Middle frontal gyrus (tissue), 1 donor: ENCODE results near the gene SKAP1.
"Not testable (repeated sequence)": the region's sequence is repeated elsewhere in the genome, so short reads cannot be mapped to it uniquely, and the experiment has no call there.

Source experiments
- DNase-seq: peaks from one replicate; pipeline ENCODE4 v3.0.0-alpha.2; 2015; ENCODE audit warnings: low spot score; ENCODE audit errors: extremely low spot score

The SKAP1 gene

DNA sequence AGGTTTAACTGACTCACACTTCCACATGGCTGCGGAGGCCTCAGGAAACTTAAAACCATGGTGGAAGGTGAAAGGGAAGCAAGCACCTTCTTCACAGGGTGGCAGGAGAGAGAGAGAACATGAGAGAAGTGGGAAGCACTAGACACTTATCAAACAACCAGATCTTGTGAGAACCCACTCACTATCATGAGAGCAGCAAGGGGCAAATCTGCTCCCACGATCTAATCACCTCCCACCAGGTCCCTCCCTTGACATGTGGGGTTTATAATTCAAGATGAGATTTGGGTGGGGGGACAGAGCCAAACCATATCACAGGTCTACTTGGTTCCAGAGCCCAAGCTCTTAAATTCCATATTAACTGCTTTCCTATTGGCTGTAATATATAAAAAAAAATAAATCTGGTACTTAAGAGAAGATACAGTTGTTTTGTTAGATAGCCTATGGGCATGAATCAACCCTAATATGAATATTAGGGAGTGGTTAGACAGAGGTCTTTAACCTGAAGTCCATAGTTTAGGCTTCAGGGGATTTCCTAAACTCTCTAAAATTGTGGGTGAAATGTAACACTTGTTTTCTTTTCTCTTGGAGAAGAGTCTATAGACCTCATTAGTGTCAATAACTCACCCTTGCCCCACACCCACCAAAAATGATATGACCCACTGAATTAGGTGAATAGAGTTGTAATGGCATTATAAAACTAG, 56.7 kb downstream of the SKAP1 start:
- no peak for DNase-seq

DNA sequence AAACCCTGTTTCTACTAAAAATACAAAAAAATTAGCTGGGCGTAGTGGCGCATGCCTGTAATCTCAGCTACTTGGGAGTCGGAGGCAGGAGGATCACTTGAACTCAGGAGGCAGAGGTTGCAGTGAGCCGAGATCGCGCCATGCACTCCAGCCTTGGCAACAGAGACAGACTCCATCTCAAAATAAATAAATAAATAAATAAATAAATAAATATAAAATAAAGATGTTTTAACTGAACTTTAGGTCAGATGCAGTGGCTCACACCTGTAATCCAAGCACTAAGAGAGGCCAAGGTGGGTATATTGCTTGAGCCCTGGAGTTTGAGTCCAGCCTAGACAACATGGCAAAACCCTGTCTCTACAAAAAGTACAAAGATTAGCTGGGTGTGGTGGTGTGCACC, 61.0 kb downstream of the SKAP1 start:
- DNase-seq = not testable (repeated sequence)

DNA sequence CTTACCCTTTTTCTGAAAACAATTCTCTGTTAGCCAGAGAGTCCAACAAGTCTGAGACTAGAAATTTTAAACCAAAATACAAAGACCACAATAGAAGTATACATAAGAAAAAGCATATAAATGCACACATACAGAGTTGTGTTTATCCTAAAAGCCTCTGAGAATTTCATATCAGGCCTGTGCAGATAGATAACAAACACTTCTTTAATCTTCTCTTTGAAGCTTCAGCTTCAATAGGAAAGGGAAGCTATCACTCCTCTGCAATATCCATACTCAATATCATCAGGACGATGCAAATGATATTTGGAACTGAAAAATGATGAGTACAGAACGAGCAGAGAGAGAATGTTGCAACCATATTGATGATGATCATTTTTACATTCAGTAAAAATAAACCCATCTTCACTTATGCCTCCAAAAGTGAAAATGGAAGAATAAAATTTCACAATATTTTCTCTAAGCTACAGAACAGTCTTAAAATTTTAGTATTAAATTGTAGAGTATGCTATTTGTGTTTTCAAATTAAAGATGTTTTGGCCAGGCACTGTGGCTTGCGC, 61.6 kb downstream of the SKAP1 start:
- DNase-seq = no peak

DNA sequence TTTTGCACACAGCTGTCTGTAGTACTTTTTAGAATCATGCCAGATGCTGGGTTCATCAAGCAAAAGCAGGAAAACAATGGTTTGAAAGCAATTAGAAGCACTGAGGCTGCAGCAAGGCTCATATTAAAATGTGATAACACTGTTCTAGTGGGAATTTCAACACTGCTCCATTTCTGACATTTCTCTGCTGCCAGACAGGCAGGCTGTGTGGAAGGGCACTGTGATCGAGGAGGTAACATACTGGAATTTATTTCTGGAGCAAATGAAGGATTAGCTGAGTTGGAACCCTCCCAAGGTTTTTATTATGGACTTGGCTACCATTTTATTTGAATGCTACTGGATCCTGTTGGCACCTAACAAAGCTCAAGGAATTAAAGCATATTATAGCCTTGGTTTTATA, 66.9 kb downstream of the SKAP1 start:
- no peak for DNase-seq

DNA sequence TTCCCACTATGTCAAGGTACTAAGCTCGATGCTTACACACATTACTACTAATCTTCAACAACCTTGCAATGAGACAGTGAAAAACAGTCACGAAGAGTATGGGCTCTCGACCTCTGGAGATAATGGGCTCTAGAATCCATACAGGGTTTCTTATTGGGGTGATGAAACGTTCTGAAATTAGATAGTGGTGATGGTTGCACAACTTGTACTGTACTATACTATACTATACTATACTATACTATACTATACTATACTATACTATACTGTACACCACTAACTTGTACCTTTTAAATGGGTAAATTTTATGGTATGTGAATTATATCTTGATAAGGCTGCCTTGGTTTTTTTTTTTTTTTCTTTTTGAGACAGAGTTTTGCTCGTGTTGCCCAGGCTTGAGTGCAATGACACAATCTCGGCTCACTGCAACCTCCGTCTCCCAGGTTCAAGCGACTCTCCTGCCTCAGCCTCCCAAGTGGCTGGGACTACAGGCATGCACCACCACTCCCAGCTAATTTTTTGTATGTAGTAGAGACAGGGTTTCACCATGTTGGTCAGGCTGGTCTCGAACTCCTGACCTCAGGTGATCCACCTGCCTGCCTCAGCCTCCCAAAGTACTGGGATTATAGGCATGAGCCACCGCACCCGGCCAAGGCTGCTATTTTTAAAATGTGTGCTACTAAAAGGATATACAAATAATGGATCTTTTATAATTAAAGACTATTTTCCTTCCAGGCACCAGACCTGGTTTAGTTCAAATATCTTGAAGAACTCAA, 69.0 kb downstream of the SKAP1 start:
- DNase-seq = not testable (repeated sequence)

DNA sequence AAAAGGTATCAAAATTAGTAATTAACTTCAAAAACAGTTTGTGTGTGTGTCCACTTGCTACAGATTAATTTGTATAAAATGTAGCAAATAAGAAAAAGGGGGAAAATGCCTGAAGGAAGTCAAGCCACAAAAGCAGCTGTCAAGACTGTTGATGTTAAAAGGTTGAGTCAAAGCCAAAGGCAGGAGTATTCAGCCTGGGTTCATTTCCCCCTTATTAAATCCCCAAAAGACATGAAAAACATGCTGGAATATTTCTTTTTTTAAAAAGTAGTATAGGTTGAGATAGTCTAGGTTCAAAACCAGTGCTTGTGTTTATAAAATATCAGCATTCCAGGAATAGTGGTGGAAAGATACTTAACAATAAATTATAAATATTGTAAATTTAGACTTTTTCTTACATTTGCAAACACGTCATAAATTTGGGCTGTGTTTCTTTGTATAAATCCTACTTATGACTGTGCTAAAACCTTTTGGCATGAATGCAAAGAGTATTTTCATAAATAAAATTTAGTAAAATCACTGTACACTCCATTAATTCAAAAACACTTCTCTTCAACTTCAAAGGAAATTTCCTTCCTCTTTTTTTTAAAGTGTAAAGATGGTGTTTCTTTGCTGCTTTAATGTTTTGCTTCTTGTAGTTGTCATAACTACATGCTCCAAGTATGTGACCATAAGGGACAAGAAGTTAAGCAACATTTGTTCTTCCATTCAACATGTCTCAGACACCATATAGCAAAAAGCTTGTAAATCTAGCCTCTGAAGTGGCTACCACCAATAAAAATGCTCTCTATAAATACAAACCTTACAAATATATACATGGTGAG, 72.0 kb downstream of the SKAP1 start:
- DNase-seq = no peak

DNA sequence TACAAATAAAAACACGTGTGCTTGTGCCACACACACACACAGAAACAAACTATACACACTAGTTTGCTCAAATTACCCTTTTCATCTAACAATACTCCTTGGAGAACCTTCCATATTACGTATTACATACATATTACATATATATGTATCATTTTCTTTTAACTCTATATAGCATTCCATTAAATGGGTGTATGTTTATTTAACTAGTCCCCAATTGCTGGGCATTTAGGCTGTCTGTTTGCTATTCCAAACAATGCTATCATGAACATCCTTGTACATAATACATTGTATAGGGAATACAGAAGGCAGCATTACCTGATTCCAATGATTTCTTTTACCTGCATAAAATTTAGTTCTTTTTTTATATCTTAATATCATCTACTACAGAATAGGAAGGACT, 73.1 kb downstream of the SKAP1 start:
- DNase-seq = no peak

DNA sequence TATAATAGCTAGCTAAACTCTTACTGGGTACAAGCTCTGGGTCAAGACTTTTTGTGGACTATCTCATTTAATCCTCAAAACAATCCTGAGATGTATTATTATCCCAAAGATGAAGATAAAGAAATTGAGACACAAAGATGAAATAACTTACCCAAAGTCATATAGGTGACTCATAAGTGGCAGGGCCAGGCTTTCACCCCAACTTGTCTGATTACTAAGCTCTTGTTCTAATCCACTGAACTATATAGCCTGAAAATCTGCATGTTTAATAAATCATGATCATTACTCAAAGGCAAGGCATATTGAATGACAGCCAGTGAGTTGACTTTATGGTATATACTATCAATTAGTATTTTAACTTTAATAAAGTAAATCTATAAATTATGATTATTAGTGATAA, 77.4 kb downstream of the SKAP1 start:
- DNase-seq = no peak

DNA sequence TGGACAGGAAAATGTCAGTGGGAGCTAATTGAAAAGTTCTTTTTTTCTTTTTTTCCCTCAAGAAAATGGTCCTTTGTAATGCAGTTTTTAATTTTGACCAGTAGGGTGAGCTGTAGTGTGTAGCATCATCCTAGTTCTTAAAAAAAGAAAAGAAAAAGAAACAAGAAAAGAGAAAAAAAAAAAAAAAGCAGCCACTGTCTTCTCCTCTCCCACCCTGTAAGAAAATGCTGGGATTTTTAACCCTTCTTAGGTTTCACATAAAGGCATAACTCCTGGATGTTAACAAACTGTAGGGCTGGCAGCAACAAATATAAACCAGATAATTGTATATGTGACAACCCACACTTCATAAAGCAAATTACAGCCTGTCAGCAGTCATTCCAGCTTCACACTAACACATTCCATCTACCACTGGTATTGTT, 78.1 kb downstream of the SKAP1 start:
- DNase-seq = no peak

DNA sequence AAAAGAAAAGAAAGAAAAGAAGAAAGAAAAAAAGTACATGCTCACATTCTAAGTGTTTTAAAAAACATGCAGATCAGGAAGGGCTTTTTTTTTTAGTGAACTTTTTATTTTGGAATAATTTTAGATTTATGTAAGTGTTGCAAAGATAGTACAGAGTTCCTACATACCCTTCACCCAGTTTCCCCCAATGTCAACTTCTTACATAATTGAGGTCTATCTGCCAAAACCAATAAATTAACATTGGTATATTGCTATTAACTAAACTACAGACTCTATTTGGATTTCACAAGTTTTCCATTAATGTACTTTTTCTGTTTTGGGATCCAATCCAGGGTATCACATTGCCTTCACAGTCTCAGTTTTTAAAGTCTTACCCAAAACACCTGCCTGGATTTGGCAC, 81.7 kb downstream of the SKAP1 start:
- no peak for DNase-seq

DNA sequence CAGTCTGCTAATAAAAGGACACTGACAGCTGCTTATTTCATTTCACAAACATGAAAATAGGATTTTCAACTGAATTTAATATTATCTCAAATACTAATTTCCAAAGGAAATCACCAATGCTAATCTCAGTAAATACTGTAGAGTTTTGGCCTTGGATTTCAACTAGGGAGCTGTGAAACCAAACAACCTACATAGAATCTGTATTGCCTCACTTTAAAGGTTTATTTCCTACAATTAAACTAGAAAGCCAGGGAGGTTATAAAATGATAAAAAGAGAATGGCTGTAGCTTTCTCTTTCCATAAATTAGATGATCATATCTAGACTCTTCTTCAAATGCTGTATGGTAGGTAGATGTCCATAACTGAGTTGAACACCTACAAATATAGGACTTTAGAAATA, 82.8 kb downstream of the SKAP1 start:
- no peak for DNase-seq

DNA sequence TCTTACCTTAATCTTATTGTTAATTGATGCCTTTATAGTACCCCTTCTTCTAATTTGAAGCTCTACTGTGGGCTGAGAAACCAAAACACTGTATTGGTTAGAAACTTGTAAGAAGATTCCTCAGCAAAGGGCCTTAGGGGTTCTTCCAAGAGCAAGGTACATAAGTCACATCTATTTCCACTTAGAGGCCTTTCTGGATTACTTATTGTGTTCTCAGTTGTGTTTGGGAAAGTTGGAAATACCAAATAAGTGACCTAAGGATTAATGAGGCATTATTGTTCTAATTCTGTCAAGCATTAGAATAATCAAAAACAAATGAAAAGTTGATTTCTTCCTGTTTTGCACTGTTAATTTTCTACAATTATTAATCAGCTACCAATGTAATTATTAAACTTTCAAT, 85.8 kb downstream of the SKAP1 start:
- DNase-seq = no peak

DNA sequence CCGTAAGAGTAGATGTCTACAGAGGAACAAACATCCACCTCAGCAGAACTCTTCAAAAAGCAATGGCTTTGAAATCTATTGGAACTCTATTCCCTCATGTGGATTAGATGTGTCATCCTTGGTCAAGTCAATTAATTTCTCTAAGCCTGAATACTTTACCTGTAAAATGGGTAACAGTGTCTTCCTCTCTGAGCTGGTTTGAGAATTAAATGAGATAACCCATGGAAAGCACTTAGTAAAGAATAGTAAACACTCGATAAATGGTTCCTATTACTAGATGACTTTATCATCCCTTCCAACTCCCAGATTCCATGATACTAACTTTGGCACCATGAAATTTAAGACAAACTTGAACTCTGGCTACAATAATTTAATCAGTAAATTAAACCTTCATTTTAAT, 89.1 kb downstream of the SKAP1 start:
- no peak for DNase-seq

DNA sequence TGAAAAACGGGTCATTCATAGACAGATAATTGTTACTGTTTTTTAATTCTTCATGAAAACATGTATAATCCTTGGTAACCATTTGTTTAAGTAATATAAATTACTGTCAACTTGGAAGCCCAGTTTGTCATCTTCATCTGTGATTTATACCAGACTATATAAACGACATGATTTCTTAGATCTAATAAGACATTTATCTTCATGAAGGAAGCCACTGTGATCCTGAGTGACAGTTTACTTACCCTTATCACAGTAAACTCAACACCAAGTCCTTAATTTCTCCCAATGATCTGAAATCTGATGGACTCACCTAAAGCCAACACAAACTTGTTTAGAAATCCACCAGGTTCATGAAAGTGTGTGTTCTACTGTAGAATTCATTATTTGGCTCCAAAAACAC, 91.3 kb downstream of the SKAP1 start:
- no peak for DNase-seq

DNA sequence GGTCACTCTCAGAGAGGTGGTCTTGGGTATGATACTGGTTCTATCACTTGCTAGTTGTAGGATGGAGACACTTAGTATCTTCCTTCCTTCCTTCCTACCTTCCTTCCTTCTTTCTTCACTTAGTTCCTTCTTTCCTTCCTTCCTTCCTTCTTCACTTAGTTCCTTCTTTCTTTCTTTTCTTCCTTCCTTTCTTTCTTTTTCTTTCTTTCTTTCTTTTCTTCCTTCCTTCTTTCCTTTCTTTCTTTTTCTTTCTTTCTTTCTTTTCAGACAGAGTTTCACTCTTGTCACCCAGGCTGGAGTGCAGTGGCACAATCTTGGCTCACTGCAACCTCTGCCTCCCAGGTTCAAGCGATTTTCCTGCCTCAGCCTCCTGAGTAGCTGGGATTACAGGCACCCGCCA, 92.1 kb downstream of the SKAP1 start:
- not testable (repeated sequence) for DNase-seq

DNA sequence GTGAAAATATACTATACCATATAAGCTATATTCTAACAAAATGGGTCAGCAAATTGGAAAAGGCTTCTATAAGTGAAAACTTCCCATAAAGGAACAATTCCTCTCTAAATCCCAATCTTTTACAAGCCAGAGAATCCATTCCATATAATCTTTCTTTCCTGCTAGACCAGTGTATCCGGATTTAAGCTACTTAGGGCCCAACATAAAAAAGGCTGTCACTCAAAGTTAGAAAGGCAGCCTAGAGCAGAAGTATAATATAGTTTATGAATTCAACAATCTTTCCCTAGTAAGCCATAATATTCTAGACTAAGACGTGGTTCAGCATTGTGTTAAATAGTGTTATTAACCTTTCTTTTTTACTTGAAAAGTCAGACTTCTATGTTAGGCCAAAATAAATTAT, 93.0 kb downstream of the SKAP1 start:
- no peak for DNase-seq

DNA sequence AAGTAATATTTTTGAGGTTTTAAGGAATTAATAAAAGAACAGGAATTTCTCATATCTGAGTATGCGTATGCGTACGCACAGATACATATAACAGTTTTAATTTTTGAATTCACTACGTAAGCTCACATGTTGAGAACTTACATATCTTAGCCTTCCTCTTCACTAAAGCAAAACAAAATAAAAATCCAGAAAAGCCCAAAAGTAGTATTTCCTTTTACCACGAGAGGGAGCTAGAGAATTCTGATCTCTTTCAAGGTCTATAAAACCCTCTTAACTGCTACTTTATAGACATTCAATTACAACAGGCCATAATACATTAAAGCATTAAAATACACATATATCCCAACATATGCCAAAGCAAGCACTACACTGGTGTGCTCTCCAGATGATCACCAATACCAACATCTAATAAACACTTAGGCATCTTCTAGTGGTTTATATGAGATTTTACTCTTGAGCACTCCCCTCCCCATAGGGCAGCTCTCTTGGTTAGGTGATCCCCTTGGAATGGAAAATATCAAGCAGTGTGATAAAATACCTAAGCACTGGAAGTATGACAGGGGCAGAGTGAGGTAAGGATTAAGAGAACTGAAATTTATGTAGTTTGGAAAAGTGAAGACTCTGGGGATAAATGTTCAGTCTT, 94.0 kb downstream of the SKAP1 start:
- DNase-seq = no peak

DNA sequence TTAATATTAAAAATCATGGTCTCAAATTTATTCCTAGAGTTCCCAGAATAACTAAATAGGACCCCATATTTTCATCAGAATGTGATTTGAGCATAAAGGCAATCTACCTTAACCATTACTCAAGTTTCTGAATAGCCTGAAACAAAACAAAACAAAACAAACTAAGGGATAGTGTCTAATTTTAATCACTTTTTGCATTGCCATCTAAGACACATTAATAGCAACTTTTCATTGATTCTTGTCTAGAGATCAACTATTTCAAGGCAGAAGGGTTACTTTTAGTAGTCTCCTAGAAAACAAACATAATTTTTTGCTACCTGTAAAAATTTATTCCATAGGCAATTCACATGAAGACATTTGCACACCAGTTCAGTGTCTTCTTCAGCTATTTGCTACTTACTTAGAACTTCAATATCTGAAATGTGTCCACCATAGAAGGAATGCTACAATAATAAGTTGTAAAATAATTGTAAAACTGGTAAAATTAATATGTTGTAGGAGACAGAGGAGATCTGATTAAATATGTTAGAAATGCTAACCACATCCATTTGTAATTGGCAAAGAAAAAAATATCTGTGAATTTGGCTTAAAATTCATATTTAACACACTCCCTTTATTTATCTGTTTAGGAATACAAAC, 94.7 kb downstream of the SKAP1 start:
- DNase-seq = no peak

DNA sequence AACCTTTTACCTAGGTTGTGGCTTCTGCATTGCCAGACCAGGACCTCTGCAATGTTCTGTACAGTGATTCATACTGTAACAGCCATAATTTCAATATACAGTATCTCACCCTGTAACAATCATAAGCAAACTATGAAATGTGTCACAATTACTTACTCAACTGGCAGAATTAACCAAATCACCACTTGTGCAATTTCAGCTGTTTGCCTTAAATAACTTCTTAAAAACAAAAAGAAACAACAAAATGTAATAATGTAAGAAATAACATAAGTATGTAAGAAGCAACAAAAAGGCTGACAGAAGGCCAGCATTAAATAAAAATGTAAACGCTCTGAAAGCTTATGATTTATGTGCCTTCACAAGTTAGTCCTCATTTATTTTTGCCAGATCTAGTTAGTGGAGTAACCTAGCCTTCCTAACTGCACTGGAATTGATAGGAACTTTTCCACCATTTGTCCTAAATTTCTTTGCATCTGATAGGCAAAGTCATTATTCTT, 96.9 kb downstream of the SKAP1 start:
- DNase-seq = no peak

DNA sequence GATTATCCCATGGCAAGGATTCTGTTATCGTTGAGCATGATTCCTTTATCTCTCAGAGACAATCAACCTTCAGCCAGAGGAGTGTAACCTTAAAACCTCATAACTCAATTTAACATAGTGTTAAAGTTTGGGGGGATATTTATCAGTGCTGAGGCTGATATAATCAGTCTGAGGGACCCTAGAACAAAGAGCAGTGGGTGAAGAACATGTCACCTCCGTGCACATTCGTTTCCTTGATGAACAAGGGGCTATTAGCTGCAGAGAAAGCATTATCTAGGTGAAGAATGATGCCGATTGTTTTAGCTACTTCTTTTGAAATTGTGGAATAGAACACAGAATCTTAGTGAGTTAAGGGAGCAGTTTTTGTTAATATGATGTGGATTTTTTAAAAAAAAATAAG, 99.1 kb downstream of the SKAP1 start:
- DNase-seq = no peak

DNA sequence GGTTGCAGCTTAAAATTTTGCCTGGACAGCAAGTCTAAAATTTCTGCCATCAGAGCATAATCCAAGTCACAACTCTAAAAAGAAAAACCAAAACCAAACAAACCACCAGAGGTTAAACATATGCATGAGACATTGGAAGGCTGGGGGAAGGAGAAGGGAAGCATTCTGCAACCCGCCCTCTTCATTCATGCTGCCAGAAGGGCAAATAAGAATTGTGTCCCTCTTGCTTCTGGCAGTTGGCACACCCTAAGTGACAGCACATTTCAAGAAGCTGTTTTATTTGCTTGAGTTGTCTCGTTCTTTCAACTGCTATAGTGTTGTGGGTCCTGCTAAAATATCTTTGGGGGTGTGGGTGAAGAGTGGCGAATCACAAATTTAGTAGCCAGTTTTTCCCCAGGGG, 99.6 kb downstream of the SKAP1 start:
- no peak for DNase-seq
